Measurements from ENCODE around the gene FLRT3.

FLRT3 gene

DNA sequence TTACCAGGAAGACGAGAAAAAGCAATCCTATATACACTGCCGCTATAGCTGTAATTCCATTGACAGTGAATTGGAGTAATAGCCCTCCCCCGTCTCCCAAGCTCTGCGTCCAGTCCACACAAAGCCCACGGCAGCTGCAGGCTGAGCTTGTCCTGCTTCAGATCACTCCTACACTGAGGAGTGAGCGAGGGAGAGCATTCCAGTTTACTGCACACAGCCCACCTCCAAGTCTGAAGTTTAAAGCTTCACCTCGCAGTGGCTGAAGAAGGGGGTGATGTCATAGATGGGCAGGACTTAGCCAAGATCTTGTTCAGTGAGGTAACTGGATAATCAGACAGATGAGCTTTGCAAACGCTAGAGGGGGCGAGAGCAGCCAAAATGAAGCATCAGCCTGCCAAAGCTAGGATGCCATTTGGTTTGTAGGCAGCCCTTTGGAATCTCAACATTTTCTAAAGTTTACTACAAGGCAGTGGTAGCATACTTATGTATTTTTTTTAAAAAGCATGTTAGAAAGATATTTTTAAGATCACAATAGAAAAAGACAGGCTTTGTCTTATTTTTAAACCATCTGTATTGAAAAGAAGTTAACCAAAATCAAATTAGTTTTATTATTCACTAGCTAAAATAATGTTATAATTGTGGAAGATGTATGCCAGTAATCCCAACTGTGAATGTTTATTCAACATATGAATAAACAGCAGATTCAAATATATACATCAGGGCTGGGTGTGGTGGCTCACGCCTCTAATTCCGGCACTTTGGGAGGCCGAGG is at the start of gene FLRT3:
TSS of gene FLRT3 (minus strand) at position 213 of the 772 bp plus-strand sequence. CDS start 10,106 bp downstream, outside the sequence.
- peak; percentile 96 for DNase-seq (ENCODE audit: low read depth, low spot score)

DNA sequence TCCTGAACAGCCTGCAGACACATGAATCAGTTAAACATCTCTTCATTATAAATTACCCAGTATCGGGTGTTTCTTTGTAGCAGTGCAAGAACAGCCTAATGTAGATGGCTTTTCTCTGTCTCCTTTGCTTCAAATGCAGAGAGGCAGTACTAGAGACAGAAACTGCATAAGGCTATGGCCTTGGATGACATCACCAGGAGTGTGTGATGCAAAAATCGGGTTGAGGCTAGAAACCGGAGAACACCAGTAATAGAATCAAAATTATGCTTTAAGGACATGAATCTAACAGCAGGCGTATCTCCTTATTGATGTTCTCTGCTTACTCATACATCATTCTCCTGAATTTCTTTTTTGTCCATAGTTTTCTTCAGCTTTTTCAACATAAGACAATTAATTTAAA is 49.3 kb upstream of the FLRT3 start:
- no peak for DNase-seq (ENCODE audit: low read depth, low spot score)

DNA sequence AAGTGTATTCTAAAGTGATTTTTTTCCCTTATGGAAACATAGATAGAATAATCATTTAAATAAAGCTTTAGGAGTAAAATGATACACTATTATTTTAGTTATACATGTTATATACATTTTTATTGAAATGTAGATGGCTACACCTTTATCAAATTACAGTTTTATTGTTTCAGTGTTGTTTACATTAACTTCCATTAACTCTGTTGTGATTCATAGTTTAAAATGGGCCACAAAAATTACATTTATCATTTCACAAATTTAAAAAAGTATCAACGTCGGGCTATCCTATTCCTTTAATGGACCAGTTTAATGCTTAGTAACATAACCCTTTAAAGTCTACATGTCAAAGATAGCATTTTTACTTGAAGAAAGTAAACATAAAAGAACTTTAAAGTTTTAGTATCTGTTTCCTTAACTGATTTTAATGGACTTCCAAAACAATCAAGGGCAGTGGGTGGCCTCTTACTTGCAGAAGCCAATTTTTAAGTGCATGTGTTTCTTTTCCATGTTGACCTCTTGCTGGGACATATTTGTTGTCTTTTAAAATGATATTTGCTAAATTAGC is 47.8 kb upstream of the FLRT3 start:
- DNase-seq (ENCODE audit: low read depth, low spot score) = no peak

DNA sequence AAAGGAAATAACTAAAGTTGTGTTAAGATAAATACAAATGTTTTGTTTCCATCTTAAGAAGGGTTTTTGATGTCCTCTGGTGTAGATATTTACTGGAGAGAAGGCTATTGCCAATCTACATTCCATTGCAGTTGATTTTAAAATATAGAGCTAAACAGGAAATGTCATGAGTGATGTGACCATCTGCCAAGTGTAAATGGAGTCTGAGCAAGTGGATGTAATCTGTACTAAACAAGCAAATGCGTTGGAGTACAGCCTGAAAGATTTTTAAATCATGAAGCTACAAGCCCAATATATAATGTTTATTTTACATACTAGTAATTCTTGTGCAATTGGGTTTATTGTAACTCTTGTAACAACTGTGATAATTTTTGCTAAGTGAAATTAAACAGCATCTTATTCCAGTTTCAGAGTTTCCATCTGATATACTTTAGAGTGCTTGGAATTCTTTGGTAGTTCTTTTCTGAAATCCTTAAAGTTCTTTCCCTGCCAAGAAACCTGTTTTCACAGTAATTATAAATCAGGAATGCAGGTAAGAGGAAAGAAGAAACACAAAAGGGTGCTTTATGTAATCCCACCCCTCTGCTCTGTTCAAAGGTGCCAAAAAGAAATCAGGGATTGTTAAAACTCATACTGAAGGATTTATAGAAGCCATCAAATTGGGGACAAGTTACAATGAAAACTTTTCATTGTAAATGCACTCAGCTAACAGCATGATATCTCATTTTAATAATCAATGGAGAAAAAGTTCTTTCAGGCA is 47.2 kb upstream of the FLRT3 start:
- no peak for DNase-seq (ENCODE audit: low read depth, low spot score)

DNA sequence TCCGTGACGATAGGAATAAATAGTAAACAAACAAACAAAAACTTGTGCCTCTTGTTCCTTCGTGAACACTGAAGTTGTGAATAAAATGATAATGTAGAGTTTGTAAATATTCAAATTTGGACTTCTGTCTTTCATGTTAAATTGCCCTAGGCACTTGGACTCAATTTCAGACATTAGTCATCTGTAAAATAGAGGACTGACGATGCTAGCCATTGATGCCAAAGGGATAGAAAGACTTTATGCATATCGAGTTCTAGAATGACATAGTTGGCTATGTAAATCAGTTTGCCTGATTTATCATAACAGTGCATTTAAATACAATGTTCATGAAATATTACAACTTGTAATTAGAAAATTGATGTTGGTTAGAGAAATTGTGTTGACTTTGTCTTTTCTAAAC is 45.9 kb upstream of the FLRT3 start:
- no peak for DNase-seq (ENCODE audit: low read depth, low spot score)

DNA sequence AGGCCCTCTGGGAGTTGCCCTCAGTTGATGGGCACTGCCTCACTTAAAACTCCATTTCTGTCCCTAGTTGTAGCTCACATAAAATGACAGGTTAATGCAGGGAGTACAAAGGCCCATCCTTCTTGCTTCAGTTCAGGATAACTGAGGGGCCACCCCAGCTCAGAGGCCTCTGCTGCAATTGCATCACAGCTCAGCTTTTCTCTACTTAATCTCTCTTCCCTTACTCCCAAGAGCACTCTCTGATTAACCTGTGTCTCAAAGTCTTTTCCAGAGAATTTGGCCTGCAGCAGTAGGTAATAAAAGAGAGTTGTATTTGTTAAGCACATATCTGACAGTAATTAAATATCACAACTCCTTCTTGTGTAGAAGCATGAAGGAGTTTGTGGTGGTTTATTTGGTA is 40.9 kb upstream of the FLRT3 start:
- DNase-seq (ENCODE audit: low read depth, low spot score) = no peak

DNA sequence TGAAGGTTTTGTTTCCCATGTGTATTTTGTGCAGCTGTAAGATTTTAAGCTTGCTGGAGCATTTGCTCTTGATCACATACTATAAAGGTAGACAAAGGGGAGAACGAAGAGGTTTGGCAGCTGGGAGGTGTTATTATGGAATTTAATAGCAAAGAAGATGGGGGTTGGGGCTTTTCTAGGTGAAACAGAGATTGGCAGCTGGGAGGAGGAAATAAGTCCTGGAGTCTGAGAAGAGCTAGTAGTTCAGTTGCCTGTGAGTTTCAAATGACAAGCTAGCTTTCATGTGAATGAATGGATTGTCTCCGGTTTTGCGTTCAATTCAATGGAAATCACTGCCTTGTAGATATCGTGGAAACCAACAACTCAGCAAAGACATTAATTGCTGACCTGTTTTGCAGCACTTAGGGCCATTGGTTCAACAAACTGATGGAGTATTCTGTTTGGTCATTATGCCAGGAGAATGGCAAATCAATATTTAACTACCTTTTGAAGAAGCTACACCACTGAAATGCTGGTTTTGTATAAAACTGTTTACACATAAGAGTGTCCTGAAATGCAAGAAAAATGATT is 38.1 kb upstream of the FLRT3 start:
- no peak for DNase-seq (ENCODE audit: low read depth, low spot score)

DNA sequence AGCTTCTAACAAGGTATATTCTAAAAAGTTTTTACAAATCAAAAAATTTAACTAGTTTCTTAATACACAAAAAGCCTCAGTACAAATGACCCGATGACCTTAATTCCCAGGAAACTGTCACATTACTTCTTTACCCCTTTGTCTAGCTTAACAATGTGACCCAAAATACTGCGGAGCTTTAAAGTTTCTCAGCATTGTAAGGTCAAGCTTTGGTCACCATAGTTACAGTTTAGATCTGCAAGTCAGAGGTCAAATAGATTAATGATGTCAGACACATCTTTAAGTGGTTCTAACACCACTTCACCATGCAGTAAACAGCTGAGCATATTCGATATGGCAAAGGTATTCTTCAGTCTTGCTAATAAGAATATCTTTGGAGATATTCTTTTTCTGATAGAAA is 36.8 kb upstream of the FLRT3 start:
- peak; percentile 4 for DNase-seq (ENCODE audit: low read depth, low spot score)

DNA sequence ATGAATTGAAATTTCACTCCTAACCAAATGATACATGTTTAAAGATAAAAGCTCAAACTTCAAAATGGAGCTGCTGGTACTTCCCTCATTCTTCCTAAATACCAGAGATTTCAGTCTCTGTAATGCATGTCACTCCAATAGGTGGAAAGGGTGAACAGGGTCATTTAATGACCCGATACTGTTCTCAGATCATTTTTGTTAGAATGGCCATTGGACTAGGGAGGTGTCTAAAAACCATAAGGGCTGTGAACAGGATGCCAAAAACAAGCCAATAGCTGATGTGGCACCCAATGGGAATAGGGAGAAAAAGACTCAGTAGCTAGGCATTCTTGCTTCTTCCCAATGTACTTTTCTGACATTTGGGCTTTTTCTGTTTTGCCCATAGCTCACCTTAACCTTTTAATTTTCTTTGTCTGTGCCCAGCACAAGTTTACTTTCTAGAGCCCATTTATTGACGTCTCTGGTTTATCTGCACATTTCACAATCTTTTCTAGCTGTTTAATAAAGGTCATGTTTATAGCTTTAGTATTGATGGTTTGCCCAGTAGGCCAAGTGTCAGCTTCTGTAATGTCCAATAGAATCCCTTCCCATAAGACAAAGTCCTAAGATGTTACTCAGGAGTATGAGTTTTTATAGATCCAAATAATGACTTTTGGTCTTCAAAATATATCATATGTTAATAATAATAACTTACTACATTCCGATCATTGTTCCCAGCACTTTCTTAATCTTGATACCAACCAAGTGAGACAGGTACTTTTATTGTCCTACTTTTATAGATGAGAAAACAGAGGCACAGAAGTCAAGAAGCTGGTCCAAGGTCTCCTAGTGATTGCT is 24.3 kb upstream of the FLRT3 start:
- DNase-seq (ENCODE audit: low read depth, low spot score) = no peak

DNA sequence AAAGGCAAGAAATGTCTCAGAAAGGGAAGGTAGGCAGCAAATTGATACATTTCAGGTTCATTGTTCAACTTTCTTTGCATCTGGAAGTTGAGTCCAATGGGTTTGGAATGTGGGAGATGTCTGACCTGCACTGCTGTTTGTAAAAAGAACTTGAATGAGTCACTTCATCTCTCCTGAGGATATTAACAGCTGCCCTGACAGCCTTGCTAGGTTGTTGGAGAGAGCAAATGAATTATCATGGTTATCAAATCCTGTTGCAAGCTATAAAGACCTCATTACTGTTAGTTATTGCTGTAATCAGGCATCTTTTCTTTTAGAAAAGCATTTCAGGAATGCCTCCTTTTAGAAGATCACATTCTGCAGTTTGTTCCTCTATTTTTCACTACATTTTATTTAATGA is 23.0 kb upstream of the FLRT3 start:
- DNase-seq (ENCODE audit: low read depth, low spot score) = no peak

DNA sequence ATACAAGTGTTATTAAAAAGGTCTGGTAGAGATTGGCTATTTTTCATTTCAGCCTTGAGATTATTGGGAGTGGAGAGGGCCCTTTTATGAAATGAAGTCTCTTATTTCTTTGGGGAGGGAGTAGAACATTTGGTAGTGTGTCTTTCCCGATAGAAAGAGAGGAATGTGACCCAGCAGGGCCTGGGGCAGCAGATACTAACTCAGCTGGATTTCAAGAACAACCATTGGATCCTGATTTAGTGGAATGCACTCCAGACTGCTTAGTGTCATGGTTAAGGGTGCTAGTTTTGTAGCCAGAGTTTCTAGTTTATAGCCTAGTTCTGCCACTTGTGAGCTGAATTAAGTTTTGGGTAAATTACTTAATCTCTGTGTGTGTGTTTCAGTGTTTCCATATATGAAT is 18.4 kb upstream of the FLRT3 start:
- DNase-seq (ENCODE audit: low read depth, low spot score) = peak; percentile 64

DNA sequence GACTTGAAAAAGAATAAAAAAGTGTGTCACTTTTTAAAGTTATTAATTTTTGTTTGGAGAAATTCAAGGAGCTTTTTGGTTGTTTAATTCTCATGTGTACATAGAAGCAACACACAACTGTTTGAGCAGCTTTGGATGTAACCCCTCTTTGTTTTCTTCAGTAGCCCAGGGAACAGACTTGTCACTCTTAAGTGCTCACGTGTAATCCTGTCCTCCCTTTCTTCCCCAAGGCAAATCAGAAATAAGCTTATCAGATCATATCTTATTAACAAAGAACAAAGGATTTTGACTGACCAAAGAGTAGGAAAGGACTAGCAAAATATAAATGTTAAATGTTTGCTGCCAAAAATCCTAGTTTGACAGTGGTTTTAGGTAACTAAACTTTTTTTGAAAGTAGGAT is 7.3 kb upstream of the FLRT3 start:
- no peak for DNase-seq (ENCODE audit: low read depth, low spot score)

DNA sequence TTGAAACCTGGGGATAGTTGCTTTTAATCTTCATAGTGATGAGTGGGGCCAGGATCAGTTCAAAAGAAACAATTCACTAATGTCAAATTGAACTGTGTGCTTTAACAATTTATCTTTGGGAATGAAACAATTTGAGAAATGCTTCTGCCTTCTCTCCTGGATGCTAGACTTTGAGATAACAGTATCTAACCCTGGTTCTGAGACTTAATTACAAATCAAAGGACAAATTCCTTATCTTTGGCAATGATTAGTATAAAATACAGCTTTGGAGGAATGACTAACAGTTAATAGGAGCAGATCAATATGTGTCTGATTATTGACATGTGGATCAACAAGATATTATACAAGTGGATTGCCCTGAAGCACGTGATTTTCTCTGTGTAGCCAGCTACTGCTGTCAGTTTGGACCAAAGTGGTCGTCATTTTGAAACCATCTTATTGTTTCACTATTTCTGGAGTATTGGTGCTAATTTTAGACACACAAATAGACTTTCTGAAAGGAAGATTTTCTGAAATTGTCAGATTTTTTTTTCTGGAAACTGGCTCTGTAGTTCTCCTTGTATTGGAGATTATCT is 6.2 kb upstream of the FLRT3 start:
- no peak for DNase-seq (ENCODE audit: low read depth, low spot score)

DNA sequence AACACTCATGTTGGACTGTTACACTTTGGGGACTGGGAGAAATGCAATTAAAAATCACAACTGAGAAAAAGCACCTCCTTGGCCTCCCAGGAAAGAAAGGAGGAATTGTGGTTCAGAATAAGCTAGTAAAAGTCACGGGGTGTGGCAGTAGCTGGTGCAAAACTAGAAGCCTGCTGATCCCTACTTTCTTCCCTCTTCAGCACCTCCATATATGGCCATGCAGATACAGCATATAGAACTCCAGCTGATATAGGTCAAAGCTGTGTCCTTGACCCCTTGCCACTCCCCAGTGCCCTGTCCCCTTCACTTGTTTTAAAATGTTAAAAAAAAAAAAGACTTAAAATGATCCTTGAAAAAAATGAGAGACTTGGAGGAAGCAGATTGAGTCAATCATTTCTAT is 5.5 kb upstream of the FLRT3 start:
- DNase-seq (ENCODE audit: low read depth, low spot score) = no peak

DNA sequence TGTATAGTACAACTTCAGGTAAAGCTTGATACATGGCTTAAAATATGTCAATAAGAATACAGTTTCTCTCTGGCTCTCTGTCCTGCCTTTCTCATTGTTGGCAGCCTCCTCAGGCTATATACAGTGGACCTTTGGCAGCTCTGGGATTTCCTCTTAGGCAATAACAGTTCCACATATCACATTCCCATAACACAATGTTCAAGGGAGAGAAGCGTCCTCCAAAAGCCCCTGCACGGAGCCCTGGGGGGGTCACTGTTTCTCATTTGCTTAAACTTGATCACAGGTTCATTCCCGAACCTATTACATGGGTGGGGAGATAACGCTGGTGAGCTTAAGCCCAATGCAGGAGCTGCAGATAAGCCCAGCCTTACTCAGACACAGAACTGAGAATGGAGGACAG is 4.4 kb upstream of the FLRT3 start:
- DNase-seq (ENCODE audit: low read depth, low spot score) = no peak

DNA sequence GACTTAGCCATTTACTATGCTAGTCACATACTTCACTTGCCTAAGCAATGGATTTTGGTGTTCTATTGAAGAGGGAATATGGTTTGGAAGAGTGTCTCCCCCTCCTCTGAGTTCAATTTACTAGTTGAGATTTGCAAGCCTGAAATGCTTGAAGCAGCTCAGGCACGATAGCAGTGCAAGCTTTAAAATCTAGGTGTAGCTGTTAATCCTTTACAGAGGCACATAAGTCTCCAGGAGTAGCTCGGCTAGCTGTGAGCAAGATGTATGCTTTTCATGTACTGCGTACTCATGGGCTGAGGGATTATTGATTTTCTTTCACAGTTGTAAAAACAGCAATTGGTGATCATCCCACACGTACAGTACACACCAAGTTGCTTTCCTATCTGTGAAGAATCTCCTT is 726 bp downstream of the FLRT3 start:
- DNase-seq (ENCODE audit: low read depth, low spot score) = peak; percentile 35

DNA sequence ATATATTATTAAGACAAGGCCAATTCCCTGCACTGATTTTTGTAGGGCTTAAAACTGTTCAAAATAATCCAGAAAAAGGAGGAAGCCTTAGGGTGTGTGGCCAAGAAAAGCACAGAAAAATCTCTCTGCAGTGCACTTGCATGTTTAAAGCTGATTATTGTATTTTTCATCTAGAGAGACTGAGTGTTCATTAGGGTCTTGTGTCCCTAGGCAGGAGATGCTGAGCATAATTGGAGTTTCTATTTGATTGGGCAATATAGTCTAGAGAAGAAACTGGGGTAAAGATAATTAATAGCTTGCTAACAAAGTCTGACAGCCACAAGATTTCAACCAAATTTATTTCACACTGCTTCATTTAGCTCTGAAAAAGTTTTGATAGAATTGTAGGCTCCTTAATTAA is 2.4 kb downstream of the FLRT3 start:
- DNase-seq (ENCODE audit: low read depth, low spot score) = no peak

DNA sequence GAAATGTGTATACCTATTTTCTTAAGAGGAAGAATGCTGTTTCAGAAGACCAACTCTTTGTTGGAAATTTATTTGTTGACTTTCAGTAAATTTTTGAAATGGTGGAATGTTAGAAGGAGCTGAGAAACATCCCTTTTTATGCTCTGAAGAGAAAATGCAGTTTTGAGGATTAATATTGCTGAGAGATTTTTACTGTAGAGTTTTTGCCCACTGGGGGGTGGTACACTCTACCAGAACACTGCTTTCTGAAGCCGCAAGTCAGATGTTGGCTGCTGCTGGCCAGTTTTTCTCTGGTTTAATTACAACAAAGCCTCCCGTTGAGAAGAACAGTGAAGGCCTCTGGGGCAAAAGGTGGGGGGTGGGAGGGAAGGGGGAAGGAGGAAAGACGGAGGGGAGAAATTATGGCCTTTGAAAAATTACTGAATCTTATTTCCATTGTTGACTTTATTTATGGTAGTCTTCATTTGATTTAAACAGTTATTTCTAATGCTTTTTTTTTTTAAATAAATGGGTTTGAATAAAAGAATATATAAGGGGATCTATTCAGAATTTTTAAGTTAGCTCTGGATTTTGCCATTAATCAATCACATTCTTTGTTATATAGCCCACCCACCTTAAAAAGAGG is 3.0 kb downstream of the FLRT3 start:
- DNase-seq (ENCODE audit: low read depth, low spot score) = peak; percentile 73

DNA sequence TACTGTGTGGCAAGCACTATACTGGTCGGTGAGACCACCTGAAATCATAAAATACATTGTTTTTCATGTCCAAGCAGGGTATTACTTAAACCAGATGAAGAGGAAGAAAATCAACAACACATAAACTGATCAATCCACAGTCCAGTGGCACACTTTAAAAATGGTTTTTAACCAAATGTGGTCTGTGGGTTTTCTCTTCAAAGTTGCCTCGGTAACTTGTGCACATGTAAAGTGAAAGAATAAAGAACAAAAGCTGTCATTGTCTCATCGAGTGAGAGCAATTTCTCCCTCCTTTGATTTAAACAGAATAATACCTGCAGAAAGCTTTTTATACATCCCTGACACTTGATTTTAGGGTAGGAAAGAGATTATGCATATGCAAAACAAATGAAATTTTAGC is 3.7 kb downstream of the FLRT3 start:
- DNase-seq (ENCODE audit: low read depth, low spot score) = no peak

DNA sequence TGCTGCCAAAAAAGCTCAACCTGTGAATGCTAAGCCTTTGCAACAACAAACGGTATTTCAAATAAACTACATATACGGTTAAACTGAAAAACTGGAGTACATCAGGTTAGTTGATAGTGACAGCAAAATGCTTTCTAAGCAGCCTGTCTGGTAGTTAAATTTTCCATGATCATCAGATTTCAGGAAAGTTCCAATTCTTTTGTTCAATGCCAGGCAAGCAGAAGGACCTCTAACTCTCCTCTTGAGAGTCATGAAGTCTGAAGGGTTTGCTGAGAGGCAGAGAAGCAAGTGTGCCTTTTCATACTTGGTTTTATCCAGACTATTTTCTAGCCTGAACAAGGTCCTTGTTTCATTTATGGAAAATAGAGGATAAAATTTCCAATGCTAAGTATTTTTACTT is 4.5 kb downstream of the FLRT3 start:
- no peak for DNase-seq (ENCODE audit: low read depth, low spot score)

DNA sequence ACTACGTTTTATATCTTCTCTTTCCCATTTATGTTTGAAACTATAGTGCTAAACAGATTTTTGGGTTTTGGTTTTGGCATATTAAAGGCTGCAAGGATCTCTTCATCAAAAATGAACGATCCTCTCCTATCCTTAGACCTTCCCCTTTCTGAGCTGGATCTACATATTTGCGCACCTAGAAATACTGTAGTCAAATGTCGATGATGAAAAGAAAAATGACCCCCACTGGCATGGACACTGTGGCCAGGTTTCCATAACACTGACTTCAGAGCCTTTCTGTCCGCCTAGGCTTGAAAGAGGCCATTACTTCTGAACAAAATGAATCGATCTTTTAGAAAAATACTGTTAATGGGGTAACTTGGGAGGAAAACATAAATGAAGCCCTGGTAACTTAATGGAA is 5.8 kb downstream of the FLRT3 start:
- DNase-seq (ENCODE audit: low read depth, low spot score) = no peak

Measured in ELF-1 (cell line).